HepG2 (cell line): ENCODE results near the gene PHF13. TPM values are rescaled to one million over a fixed set of nuclear protein-coding genes. Genes with fewer than 3 reads are reported as not detected.

ENCODE experiments used
- ATF3 ChIP-seq: sonication (generic); formaldehyde crosslinking; IDR thresholded peaks from 2 replicates; pipeline ENCODE4 v1.4.0; 2020; ENCODE audit warnings: missing genetic modification reagents
- CEBPZ ChIP-seq: IDR thresholded peaks from 2 replicates; pipeline ENCODE4 v1.6.1; 2012; ENCODE audit warnings: low read length, improper control_type of control experiment
- FOSL1 ChIP-seq: sonication (generic); formaldehyde crosslinking; IDR thresholded peaks from 2 replicates; pipeline ENCODE4 v1.9.0; 2021; ENCODE audit warnings: missing genetic modification reagents, borderline replicate concordance
- FOXO1 ChIP-seq: sonication (generic); formaldehyde crosslinking; IDR thresholded peaks from 2 replicates; pipeline ENCODE4 v1.4.0; 2020; ENCODE audit warnings: missing genetic modification reagents
- FOXP1 ChIP-seq, 2 experiments: fragments of 450-650 bp in 1 of 2; IDR thresholded peaks; 2 replicates each; pipeline ENCODE4 v1.6.1; 2017 to 2018; ENCODE audit warnings: antibody characterized with exemption in 1 of 2
- HCFC1 ChIP-seq: fragments of 150-350 bp; IDR thresholded peaks from 2 replicates; pipeline ENCODE4 v1.6.1; 2014; ENCODE audit warnings: low read depth, low read length
- HNF4G ChIP-seq, 2 experiments: sonication (generic) in 1 of 2; formaldehyde crosslinking in 1 of 2; IDR thresholded peaks; 2 replicates each; pipeline versions ENCODE4 v1.4.0 to v1.6.1; 2011 to 2020; ENCODE audit warnings: borderline replicate concordance in 2 of 2, low read depth in 2 of 2, mild to moderate bottlenecking in 2 of 2, low read length in 1 of 2, missing genetic modification reagents in 1 of 2, moderate library complexity in 1 of 2
- ISL2 ChIP-seq: sonication (generic); formaldehyde crosslinking; IDR thresholded peaks from 2 replicates; pipeline ENCODE4 v1.5.0; 2020; ENCODE audit warnings: missing genetic modification reagents
- MAFF ChIP-seq: IDR thresholded peaks from 2 replicates; pipeline ENCODE4 v1.6.1; 2011; ENCODE audit warnings: low read depth, low read length, improper control_type of control experiment
- NFRKB ChIP-seq: fragments of 450-650 bp; IDR thresholded peaks from 2 replicates; pipeline ENCODE4 v1.6.1; 2017
- NONO ChIP-seq, 2 experiments: fragments of 450-650 bp in 1 of 2; sonication (generic) in 1 of 2; formaldehyde crosslinking in 1 of 2; IDR thresholded peaks in 1 of 2; conservative IDR thresholded peaks in 1 of 2; 2 replicates each; pipeline versions ENCODE4 v1.6.1 to v1.8.0; 2017 to 2022; ENCODE audit warnings: mild to moderate bottlenecking in 1 of 2, missing genetic modification reagents in 1 of 2, moderate library complexity in 1 of 2
- SATB2 ChIP-seq: sonication (generic); formaldehyde crosslinking; IDR thresholded peaks from 2 replicates; pipeline ENCODE4 v1.5.0; 2020; ENCODE audit warnings: missing genetic modification reagents
- SYNCRIP ChIP-seq: fragments of 200-400 bp; formaldehyde crosslinking; IDR thresholded peaks from 2 replicates; pipeline ENCODE4 v1.6.1; 2018; ENCODE audit warnings: mild to moderate bottlenecking, low read depth, low read length; ENCODE audit not compliant: insufficient read depth
- ZNF101 ChIP-seq: sonication (generic); formaldehyde crosslinking; IDR thresholded peaks from 2 replicates; pipeline ENCODE4 v1.4.0; 2020; ENCODE audit warnings: mild to moderate bottlenecking, low read depth, missing genetic modification reagents, borderline replicate concordance
- ZNF256 ChIP-seq: sonication (generic); formaldehyde crosslinking; conservative IDR thresholded peaks from 2 replicates; pipeline ENCODE4 v1.4.0; 2020; ENCODE audit warnings: missing genetic modification reagents
- ZNF607 ChIP-seq: sonication (generic); formaldehyde crosslinking; IDR thresholded peaks from 2 replicates; pipeline ENCODE4 v1.5.1; 2020; ENCODE audit warnings: missing genetic modification reagents, mild to moderate bottlenecking, borderline replicate concordance
- ZNF674 ChIP-seq: sonication (generic); formaldehyde crosslinking; IDR thresholded peaks from 2 replicates; pipeline ENCODE4 v1.5.0; 2020; ENCODE audit warnings: low read depth, mild to moderate bottlenecking, missing genetic modification reagents
- ZNF709 ChIP-seq: sonication (generic); formaldehyde crosslinking; IDR thresholded peaks from 2 replicates; pipeline ENCODE4 v1.5.0; 2020; ENCODE audit warnings: mild to moderate bottlenecking, missing genetic modification reagents
- ZNF800 ChIP-seq: sonication (generic); formaldehyde crosslinking; IDR thresholded peaks from 2 replicates; pipeline ENCODE4 v1.4.0; 2020; ENCODE audit warnings: missing genetic modification reagents
- polyA plus RNA-seq, 8 experiments: library from polyadenylated mRNA; depleted of rRNA in 3 of 8; stranded (reverse) in 7 of 8; unstranded in 1 of 8; fragments of >200 nt; fragmentation: Illumina TruSeq in 4 of 8; extraction: Trizol in 4 of 8; gene quantifications; 2 replicates each; pipeline versions ENCODE4 v1.2.1 to v1.2.3, GENCODE V29; 2011 to 2016; ENCODE audit warnings: low read depth in 4 of 8, missing spikeins in 1 of 8, mixed read lengths in 1 of 8; ENCODE audit not compliant: insufficient read depth in 1 of 8
- total RNA-seq, 5 experiments: library from RNA; depleted of rRNA; stranded (reverse); fragments of >200 nt; fragmentation: Illumina TruSeq; extraction: Trizol; gene quantifications; 2 replicates each; pipeline ENCODE4 v1.2.3, GENCODE V29; 2016; ENCODE audit warnings: low read depth in 1 of 5
- TF ChIP-seq, protein P1 (sequence below): sonication (generic); formaldehyde crosslinking; IDR thresholded peaks from 2 replicates; pipeline ENCODE4 v1.4.0; 2020; ENCODE audit warnings: missing genetic modification reagents, mild to moderate bottlenecking, borderline replicate concordance

The PHF13 gene
- total and polyA plus RNA-seq, 2 of the 13 experiments (the other 11 are each of a cell fraction or from before 2014, with no cell fraction given) = 4.7 to 7.4 TPM

- TF ChIP-seq CEBPZ (no peak), SATB2 (CRISPR knock-in tag) (no peak), ISL2 (CRISPR knock-in tag) (no peak), ZNF709 (CRISPR knock-in tag) (peak; percentile 37; the same call in 1 of the 2 replicates), NONO (IDR thresholded peaks at IDR 0.05) (no peak), NONO (CRISPR knock-in tag; conservative IDR thresholded peaks at IDR 0.05) (peak; percentile 16; the same call in 1 of the 2 replicates), NFRKB (no peak), FOXP1 (IDR thresholded peaks at IDR 0.05) (no peak), FOXP1 (CRISPR knock-in tag; IDR thresholded peaks at IDR 0.05) (no peak), ZNF101 (CRISPR knock-in tag) (no peak), SYNCRIP (no peak), ZNF674 (CRISPR knock-in tag) (no peak; the same call in 1 of the 2 replicates), MAFF (no peak), HCFC1 (peak; percentile 16; the same call in 1 of the 2 replicates), HNF4G (IDR thresholded peaks at IDR 0.05; ENCODE audit: borderline replicate concordance, low read depth, low read length) (peak; percentile 64; the same call in 1 of the 2 replicates), HNF4G (CRISPR knock-in tag; IDR thresholded peaks at IDR 0.05; ENCODE audit: borderline replicate concordance, low read depth) (no peak), FOSL1 (no peak), FOXO1 (CRISPR knock-in tag) (no peak; the same call in 1 of the 2 replicates), ZNF607 (CRISPR knock-in tag) (peak; percentile 80; the same call in 1 of the 2 replicates), ZNF800 (CRISPR knock-in tag) (0 out of 2 replicates have a peak, but pooled peaks have one; percentile 21), ZNF256 (CRISPR knock-in tag) (no peak), ATF3 (CRISPR knock-in tag) (no peak)
- TF ChIP-seq, protein P1, sequence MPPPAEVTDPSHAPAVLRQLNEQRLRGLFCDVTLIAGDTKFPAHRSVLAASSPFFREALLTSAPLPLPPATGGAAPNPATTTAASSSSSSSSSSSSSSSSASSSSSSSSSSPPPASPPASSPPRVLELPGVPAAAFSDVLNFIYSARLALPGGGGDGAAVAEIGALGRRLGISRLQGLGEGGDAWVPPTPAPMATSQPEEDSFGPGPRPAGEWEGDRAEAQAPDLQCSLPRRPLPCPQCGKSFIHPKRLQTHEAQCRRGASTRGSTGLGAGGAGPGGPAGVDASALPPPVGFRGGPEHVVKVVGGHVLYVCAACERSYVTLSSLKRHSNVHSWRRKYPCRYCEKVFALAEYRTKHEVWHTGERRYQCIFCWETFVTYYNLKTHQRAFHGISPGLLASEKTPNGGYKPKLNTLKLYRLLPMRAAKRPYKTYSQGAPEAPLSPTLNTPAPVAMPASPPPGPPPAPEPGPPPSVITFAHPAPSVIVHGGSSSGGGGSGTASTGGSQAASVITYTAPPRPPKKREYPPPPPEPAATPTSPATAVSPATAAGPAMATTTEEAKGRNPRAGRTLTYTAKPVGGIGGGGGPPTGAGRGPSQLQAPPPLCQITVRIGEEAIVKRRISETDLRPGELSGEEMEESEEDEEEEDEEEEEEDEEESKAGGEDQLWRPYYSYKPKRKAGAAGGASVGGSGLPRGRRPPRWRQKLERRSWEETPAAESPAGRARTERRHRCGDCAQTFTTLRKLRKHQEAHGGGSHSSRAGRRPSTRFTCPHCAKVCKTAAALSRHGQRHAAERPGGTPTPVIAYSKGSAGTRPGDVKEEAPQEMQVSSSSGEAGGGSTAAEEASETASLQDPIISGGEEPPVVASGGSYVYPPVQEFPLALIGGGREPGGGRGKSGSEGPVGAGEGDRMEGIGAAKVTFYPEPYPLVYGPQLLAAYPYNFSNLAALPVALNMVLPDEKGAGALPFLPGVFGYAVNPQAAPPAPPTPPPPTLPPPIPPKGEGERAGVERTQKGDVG (CRISPR knock-in tag) = no peak; the same call in 1 of the 2 replicates
Observed at GRCh38 chr1:6579374-6580118, 34.0 kb upstream of the PHF13 start, which contains the start of gene ZBTB48 (continued).
